ENCODE measurements around the gene BAZ2B.
"Not testable (repeated sequence)": the region's sequence is repeated elsewhere in the genome, so short reads cannot be mapped to it uniquely, and the experiment has no call there.

The BAZ2B gene

DNA sequence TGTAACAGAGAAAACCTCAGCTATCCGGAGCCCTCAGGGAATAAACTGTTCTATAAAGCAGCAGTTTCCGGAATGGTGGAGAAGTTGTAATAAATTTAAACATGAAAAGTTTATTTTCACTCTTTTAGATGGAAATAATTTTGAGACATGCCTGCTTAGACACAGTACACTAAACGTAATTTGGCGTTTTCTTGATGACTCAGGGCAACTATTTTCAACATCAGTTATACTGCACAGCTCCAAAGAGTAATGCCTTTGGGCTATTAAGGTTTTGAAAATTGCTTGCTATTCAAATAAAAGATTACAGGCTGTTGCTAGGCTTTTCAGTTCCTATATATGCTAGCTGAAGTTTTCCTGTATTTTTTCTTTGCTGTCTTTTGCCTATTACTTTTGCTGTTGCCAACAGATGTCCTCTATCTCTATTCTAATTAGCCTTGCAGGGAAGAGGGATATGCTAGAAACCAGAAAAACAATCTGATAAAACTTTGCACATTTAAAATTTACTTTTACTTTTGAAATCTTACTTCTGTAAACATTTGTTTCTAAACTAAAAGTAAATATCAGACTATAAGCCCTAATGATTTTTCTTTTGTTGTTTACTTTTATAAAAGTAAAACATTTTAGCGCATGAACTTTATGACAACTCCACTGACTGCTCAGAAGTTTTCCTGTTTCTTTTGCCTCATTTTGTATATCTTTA lies 216.5 kb downstream of the BAZ2B start:
- DNase-seq: no peak

DNA sequence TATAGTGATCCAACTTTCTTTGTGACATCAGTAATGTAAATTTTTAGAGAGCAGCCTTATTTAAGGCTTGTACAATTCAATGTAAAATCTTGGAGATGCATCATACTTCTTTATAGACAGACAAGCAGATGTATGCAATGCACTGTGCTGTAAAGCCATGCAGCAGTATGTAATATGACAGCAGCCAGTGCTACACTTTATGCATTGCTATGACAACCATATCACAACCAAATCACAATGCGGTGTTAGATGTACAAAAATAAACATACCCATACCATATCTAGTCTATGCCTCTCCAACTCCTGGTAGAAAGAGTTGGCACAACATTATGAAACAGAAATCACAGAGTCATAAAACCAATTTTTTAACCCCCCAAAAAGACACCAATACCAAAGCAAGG lies 219.5 kb downstream of the BAZ2B start:
- DNase-seq: no peak

DNA sequence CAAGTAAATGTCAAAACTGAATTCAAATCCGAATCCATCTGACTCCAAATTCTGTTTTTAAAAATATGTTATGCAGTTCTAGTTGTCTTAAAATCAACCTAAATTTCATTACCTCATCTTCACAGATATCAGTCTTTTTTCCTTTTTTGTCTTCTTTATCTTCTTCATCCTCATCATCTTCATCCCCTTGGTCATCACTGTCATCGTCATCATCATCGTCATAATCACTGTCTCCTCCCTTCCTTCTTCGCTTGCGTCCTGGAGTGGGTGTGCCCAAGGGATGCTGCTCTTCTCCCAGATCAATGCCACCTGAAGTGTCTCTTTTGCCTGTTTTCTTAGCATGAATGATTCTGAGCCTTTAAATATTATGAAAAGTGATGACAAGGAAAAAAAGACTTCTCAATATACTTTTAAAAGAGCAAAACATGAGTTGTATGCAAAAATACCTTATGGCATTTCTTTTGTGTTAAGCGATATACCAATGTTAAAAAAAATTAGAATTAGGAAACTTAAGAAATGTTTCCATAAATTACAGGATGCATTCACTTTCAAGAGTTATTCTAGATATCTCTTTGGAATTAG lies 233.8 kb downstream of the BAZ2B start:
- no peak for DNase-seq

DNA sequence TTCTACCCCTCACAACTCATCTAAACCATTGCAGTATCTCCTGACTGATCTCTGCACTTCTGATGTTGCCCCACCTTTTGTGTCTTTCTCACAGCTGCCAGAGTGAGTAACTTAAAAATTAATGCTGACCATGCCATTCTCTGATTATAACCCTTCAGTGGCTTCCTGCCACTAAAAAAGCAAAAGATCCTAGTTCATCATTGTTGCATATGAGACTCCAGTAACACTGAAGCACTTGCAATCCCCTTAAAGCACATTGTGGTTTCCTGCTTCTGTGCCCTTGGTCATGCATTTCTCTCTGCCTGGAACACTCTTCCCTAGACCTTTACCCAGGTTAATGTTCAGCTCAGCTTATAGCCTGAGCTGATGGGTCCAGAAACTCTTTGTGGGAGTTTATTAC lies 234.8 kb downstream of the BAZ2B start:
- DNase-seq: no peak

DNA sequence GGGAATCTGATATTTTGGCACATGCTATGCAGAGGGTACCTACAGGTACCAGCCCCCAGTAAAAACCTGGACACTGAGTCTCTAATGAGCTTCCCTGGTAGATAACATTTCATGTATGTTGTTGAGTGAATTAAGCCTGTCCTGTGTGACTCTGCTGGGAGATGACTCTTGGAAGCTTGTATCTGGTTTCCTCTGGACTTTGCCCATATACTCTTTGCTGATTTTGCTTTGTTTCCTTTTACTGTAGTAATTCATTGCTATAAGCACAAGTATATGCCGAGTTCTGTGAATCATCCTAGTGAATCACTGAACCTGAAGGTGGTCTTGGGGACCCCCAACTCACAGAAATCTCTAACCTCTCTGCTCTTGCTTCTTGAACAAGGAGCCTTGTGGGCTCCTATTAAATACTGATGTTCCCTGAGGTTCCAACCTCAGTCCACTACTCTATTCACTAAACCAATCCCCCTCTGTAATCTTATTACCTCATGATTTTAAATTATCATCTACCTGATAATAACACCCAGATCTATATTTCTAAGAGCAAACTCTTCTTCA lies 235.6 kb downstream of the BAZ2B start:
- DNase-seq: no peak

DNA sequence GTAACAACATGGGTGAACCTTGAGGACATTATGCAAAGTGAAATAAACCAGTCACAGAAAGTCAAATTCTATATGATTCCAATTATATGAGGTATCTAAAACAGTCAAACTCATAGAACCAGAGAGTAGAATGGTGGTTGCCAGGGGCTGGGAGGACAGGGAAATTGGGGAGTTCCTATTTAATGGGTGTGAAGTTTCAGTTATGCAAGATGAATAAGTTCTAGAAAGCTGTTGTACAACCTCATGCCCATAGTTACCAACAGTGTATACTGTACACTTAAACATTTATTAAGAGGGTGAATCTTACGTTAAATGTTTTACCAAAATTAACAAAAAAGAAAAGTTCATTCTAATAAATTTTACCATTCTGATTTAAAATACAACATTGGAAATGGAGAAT lies 237.2 kb downstream of the BAZ2B start:
- DNase-seq: no peak

DNA sequence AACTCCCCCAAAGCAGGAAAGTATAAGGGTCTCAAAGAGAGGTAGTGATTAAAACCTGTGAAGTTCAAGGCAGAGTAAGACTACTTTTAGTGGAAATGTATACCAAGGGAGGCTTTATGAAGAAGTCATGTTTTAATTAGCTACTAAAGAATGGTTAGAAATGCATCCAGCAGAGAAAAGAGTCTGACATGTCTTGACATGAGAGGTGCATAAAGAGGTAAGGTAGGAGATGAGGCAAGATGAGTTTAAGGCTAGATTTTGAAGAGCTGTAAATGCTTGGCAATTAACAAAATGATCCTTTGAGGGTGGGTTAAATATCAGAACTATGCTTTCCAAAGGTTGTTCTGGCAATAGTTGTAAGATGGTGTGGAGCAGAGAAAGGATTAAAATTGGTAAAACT lies 241.1 kb downstream of the BAZ2B start:
- DNase-seq: no peak

DNA sequence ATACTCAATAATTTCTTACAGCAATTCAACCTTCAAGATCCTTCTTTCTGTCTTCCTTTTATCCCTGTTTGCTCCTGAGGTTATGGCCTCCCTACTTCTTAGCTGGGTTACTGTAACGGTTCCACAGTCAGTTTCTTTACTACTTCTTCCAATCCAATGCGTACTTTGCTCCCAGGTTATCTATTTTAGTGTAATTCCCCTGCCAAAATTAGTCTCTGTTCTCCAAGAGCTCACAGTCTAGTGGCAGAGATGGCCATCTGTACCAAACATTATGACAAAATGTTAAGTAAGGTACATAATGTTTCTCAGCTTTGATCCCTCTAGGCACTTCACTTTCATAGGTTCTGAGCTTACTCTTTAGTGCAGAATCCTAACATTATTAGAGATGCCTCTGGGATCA lies 244.8 kb downstream of the BAZ2B start:
- no peak for DNase-seq

DNA sequence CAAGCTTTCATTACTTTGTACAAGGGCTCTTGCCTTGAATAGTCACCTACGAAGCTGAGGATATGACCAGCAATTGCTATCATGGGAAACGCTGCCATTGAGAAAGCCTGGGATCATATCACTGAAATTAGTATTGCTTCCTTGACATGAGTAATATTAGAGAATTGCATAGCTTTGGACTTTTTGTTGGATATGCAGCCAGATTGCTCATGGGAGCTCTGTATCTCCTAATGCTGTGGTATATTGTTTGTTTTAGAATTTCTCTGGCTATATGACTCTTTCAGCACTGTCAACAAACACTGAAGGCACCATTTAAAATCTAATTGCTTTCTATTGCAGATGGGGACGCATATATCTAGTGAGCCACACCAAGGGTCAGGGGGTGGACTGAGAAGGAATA lies 249.8 kb downstream of the BAZ2B start:
- DNase-seq: no peak

DNA sequence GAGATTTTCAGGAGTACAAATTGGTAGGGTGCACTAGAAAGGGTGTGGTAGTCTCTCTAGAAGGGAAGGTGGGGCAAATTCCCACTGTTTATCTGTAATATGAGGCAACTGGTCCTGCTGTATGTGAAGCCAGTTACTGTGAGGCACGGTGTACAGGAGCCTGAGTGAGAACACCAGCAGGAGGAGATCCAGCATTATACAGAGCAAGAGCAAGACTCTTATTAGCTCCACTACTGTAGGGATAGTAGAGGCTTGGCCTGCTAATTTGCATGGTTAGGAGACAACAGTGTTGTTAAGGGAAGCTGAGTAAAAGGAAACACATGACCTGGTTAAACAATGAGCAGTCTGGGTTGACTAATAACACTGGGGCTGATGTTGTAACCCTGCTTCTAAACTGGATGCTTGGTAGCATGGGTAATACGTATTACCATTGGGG lies 253.5 kb downstream of the BAZ2B start:
- DNase-seq: no peak

DNA sequence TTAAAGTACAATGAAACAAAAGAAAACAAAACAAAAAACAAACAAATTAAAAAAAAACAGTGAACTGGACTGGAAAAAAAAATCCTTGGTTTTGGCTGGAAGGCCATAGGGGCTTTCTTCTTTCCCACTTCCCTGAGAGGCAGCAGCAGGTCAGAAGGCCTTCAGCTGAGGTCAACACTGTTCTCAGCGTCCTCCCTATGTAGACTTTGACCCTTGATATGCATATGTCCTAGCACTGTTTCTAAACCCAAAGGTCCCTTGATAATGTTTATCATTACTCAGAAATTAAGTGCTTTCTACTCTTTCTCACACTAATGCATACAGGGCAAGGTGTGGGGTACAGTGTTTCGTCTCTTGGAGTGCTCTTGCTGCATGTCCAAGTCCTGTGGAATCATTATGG lies 254.3 kb downstream of the BAZ2B start:
- no peak for DNase-seq

DNA sequence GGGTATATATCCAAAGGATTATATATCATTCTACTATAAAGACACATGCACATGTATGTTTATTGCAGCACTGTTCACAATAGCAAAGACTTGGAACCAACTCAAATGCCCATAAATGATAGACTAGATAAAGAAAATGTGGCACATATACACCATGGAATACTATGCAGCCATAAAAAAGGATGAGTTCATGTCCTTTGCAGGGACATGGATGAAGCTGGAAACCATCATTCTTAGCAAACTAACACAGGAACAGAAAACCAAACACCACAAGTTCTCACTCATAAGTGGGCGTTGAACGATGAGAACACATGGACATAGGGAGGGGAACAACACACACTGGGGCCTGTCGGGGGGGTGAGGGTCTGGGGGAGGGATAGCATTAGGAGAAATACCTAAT lies 254.7 kb downstream of the BAZ2B start:
- not testable (repeated sequence) for DNase-seq

DNA sequence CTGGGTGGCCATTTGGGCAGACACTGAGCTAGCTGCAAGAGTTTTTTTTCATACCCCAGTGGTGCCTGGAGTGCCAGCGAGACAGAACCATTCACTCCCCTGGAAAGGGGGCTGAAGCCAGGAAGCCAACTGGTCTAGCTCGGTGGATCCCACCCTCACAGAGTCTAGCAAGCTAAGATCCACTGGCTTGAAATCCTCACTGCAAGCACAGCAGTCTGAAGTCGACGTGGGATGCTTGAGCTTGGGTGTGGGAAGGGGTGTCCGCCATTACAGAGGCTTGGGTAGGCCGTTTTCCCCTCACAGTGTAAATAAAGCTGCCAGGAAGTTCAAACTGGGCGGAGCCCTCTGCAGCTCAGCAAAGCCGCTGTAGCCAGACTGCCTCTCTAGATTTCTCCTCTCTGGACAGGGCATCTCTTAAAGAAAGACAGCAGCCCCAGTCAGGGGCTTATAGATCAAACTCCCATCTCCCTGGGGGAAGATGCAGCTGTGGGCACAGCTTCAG lies 260.2 kb downstream of the BAZ2B start:
- no peak for DNase-seq

DNA sequence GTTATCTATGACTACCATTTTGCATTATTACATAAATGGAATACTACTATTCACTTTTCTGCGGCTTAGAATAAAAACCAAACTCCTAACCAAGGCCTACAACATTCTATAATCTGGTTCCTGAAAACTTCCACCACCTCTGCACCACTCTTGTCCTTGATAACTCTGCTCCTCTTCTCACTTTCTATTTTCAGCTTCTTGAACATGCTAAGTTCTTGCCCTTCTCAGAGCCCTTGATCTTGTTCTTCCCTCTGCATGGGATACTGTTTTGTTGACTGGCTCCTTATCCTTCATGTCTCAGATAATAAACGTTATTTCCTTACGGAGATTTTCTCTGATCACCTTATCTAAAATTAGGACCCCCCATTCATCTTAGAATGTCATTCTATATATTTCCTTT lies 264.4 kb downstream of the BAZ2B start:
- no peak for DNase-seq

DNA sequence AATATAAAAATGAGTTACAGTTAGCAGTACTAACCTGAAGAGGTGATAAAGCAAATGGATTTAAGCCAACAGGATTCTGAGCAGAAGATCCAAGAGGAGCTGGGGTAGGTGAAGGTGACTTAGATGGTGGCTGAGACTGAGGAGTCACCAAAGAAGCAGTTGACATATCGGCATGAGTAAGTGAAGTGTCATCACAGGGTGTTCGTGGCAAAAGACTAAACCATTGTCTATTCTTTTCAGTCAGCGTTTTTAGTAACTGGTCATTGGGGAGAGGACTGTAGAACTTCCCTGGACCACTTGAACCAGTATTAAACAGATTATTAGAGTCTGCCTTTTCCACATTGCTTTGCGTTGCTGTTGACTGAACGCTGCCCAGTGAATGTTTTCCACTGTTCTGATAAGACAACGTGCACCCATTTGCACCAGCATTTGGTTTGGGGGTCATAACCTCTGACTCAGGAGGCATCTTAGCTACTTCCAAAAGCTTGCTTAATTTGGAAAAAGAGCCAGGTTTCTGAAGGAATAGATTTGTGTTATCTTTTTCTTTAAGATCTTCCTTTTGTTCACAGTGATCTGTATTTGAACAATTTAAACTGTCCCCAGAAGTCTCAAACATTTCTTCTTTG lies 266.6 kb downstream of the BAZ2B start:
- DNase-seq: no peak

DNA sequence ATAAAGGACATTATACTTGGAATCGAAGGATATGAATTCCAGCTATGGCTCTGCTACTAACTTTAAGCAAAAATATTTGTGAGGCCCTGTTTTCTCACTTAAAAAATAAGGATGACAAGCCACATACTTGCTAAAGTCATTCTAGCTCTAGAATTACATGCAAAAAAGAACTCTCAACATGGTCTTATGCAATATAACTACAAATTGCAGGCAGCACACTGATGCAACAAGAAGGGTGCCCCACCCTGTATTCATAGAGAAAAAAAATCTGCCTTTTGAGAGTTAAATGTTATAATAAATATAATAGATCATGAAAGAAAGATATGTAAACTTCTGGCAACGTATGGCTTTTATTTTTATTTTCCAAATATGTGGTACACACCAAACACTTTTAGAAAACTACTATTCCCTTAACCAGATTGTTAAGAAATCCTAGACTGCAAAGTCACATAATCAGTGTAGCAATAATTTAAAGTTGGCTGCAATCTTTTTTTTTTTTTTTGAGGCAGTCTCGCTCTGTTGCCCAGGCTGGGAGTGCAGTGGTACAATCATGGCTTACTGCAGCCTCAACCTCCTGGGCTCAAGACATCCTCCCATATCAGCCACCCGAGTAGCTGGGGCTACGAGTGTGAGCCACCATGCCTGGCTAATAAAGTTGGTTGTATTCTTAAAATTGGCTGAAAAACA lies 289.6 kb downstream of the BAZ2B start:
- no peak for DNase-seq

DNA sequence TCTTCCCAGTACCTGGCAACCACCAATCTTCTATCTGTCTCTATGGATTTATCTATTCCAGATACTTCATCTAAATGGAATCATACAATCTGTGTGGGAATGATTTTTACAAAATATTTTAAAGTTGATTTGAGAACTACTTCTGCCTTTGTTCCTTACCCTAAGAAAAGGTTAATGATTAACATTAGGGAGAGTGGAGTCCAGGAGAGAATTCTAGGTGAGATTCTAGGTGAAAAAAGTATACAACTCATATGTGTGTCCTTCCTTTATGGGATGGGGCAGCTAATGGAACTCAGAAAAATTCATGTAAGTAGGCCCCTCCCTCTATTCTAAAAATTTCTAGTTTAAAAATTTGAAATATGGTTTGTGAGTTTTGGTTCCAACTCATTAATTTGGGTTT lies 293.9 kb downstream of the BAZ2B start:
- no peak for DNase-seq

DNA sequence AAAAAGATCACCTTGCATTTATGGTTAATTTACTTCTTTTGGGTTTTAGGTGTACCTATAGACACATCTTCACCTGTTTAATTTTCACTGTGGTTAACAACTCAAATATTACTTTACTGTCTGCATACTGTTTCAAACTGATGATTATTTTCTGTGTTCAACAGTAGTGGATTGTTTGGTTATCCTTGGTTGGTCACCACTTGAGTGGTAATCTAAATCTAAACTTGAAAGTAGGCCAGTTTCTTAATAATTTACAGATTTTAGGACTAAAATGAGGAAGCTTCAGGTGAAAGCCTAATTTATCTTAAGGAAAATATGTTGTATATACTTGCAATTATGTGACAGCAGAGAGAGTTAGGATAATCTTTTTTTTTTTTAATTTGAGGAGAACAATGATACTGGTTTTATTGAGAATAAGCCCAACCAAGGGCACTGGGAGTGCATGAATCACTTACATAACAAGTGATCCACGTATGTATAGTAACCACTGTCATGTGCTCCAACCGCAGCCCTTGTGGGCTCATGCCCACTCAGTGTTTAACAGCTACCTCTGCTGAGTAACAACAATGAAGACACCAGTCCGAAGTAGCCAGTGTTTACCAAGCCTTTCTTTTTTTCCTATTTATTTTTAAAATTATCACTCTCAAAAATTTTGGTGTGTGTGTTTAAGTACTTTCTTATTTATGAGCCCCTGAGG lies 298.8 kb downstream of the BAZ2B start:
- DNase-seq: no peak

DNA sequence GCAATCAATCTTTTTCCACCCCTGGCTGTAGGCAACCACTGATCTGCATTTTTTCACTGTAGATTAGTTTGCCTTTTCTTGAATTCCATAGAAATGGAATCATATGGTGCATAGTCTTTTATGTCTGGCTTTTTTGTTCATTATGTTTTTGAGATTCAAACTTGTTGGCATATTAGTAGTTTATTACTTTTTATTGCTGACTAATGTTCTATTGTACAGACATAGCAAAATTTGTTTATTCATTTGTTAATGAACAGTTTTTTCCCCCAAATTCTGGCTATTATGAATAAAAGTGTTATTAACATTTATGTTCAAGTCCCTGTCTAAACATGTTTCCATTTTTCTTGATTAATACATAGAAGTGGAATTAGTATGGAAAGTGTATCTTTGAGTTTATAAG lies 308.4 kb downstream of the BAZ2B start:
- no peak for DNase-seq

DNA sequence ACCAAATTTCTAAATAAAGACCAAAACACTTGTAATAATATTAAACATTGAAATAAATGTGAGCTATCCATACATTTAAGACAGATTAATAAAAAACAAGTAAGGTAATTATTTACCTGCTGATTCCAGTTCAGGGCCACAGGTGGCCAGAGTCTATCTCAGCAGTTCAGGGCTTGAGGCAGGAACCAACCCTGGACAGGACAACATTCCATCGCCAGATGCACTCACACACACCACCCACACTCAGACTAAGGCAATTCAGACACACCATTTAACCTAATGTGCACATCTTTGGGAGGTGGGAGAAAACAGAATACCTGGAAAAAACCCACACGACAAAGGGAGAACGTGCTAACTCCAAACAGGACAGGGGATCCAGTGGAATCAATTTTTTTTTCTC lies 315.8 kb downstream of the BAZ2B start:
- no peak for DNase-seq

DNA sequence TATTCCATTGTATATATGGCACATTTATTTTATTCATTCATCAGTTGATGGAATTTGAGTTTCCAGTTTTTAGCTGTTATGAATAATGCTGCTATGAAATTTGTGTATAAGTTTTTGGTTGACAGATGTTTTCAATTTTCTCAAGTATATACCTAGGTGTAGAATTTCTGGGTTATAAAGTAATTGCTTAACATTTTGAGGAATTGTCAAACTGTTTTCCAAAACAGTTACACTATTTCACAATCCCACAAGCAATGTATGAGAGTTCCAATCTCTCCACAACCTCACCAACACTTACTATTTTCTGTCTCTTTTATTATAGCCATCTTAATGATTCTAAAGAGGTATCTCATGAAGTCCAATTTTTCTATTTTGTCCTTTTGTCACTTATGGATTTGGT lies 317.4 kb downstream of the BAZ2B start:
- DNase-seq: no peak

DNA sequence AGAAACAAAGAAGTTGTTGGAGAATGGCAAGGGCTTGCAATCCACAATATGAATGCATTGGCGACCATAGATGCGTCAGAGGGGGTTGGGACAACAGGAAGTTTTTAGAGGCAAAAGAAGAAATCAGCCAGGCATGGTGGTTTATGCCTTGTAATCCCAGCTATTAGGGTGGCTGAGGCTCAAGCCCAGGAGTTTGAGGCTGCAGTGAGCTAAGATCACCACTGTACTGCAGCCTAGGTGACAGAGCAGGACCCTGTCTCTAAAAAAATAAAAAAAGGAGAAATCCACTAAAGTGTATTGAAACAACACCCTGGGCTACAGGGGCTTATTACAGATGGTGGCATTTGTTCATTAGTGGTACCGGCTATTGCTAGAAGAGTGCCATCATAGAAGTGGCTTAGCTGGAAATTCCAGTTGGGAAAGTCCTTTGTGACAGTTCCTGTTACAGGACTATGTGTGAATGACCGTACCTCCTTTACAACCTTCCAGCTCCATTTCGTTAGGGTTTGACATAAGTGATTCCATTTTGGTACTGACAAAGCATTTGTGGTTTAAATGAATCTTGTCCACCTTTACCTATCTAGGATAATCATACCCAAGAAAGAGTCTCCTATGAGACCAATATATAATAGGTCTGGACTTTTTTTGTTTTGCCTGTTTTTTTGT lies 319.2 kb downstream of the BAZ2B start:
- no peak for DNase-seq
